Skin of body (tissue), 2 donors: Measurements from ENCODE around the gene CACNB1. TPM values are rescaled to one million over a fixed set of nuclear protein-coding genes. Genes with fewer than 3 reads are reported as not detected.
A peak's percentile ranks its signal among the peaks of the same experiment; 100 is the strongest.

Experiments
- DNase-seq: peaks from one replicate; lab custom pipeline; 2025; lab: John Stamatoyannopoulos, UW
- total RNA-seq: library from RNA; depleted of rRNA; stranded (reverse); fragments of >200 nt; gene quantifications from one replicate; pipeline ENCODE4 v1.2.3, GENCODE V29; 2014

The CACNB1 gene
- 17.5 TPM for total RNA-seq

GRCh38 chr17:39197380-39198185 lies at the start of gene CACNB1:
Gene CACNB1, minus strand, starts transcription at chr17:39197669. Its CDS starts 174 bp downstream, at chr17:39197495.
- DNase-seq: peak; percentile 73

- no peak for DNase-seq
Observed at GRCh38 chr17:39246274-39246673, 48.8 kb upstream of the CACNB1 start.

GRCh38 chr17:39244600-39245570 lies 47.4 kb upstream of the CACNB1 start:
- DNase-seq: peak; percentile 54

GRCh38 chr17:39244016-39244599 lies 46.6 kb upstream of the CACNB1 start:
- DNase-seq: no peak

GRCh38 chr17:39243155-39243554 lies 45.7 kb upstream of the CACNB1 start:
- no peak for DNase-seq

- no peak for DNase-seq
Observed at GRCh38 chr17:39240631-39241030, 43.2 kb upstream of the CACNB1 start.

- DNase-seq: no peak
Observed at GRCh38 chr17:39239640-39240314, 42.3 kb upstream of the CACNB1 start.

- no peak for DNase-seq
Observed at GRCh38 chr17:39238311-39238972, 41.0 kb upstream of the CACNB1 start.

- no peak for DNase-seq
Observed at GRCh38 chr17:39237586-39237985, 40.1 kb upstream of the CACNB1 start.

- no peak for DNase-seq
Observed at GRCh38 chr17:39236981-39237441, 39.5 kb upstream of the CACNB1 start.

GRCh38 chr17:39236450-39236927 lies 39.0 kb upstream of the CACNB1 start:
- DNase-seq: no peak

- DNase-seq: no peak
Observed at GRCh38 chr17:39235555-39236449, 38.3 kb upstream of the CACNB1 start.

- DNase-seq: peak; percentile 6
Observed at GRCh38 chr17:39231591-39232551, 34.4 kb upstream of the CACNB1 start.

GRCh38 chr17:39231091-39231561 lies 33.7 kb upstream of the CACNB1 start:
- peak; percentile 3 for DNase-seq

- DNase-seq: no peak
Observed at GRCh38 chr17:39230361-39230760, 32.9 kb upstream of the CACNB1 start.

- no peak for DNase-seq
Observed at GRCh38 chr17:39229274-39229913, 31.9 kb upstream of the CACNB1 start.

- no peak for DNase-seq
Observed at GRCh38 chr17:39227364-39227919, 30.0 kb upstream of the CACNB1 start.
